ENCODE data around the gene SLC9C1.

DNA sequence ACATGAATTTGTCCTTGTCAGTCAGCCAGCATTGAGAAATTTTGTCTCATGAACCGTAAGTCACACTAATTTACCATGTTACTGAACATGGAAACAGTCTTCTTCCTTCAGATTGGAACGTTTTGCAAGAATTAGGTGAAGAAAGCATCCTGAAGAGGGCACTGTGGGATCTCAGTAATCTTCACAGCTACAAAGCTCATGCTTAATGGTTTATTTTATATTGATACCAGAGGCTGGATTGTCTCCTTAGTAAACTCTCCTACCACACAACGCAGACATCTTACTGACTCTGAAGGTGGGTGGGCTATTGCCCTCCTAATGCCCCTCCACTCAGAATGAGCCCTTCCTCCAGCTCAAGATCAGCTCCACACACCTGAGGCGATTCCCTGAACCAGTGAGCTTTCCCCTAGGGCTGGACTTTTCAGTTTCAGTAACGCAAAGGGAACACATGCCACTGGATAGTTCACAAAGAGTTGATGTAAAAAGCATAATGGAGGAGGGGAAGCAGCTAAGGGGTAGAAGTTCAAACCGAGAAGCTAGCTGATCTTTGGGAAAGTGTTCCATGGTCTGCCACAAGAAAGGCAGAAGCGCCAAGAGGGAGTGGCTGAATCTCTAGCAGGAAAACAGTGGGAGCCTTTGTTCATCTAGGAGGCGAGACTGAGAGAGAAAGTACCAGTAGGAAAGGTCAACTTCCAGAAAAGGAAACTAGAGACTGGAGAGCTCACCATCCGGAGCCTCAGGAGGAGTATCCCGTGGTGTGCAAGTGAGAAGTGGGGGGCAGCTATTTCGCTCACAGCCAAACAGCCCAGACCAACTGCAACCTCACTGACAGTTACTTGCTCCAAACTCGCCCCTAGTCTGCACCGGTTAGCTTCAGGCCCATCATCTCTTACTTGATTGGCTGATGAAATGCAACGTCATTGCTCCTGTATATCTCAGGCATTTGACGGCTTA, at the start of gene SLC9C1:
- peak; percentile 75 for TF ChIP-seq CTCF (conservative IDR thresholded peaks at IDR 0.05; ENCODE audit: low read length)
- TF ChIP-seq EZH2phosphoT487 (IDR thresholded peaks at IDR 0.05; ENCODE audit: borderline replicate concordance): no peak
